OCI-LY7 (cell line): ENCODE measurements around the gene DCC.

ENCODE experiments used
- EZH2phosphoT487 ChIP-seq: fragments of 200-600 bp; sonication (generic); IDR thresholded peaks from 2 replicates; pipeline ENCODE4 v1.6.1; 2018; ENCODE audit warnings: low read depth, borderline replicate concordance, mild to moderate bottlenecking, mixed run types, antibody characterized with exemption, low read length, moderate library complexity, mixed read lengths
- TF ChIP-seq, protein P1 (sequence below): fragments of 200-600 bp; sonication (generic); conservative IDR thresholded peaks from 2 replicates; pipeline ENCODE4 v1.5.1; 2014; ENCODE audit warnings: mild to moderate bottlenecking, antibody characterized with exemption, low read length, moderate library complexity, mixed read lengths

DNA sequence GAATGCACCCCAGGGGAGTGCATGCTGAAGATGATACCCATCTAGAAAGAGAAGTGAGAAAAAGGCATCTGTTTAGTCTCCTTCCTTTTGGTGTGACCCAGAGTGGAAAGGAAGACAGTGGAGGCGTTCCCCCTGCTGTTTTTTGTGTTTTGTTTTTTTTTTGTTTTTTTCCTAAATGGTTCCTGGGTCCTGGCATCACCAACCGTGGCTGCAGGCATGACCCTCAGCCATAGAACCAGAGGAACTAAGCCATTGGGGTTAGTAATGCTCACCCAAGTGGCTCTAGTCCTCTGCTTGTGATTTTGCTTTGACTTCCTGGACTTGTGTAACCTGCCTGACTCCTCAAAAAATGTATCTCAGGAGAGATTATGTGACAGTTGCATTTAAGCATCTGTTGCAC, 451.3 kb downstream of the DCC start:
- TF ChIP-seq, protein P1, sequence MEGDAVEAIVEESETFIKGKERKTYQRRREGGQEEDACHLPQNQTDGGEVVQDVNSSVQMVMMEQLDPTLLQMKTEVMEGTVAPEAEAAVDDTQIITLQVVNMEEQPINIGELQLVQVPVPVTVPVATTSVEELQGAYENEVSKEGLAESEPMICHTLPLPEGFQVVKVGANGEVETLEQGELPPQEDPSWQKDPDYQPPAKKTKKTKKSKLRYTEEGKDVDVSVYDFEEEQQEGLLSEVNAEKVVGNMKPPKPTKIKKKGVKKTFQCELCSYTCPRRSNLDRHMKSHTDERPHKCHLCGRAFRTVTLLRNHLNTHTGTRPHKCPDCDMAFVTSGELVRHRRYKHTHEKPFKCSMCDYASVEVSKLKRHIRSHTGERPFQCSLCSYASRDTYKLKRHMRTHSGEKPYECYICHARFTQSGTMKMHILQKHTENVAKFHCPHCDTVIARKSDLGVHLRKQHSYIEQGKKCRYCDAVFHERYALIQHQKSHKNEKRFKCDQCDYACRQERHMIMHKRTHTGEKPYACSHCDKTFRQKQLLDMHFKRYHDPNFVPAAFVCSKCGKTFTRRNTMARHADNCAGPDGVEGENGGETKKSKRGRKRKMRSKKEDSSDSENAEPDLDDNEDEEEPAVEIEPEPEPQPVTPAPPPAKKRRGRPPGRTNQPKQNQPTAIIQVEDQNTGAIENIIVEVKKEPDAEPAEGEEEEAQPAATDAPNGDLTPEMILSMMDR = no peak
- TF ChIP-seq EZH2phosphoT487 = no peak
